ENCODE data around the gene ADGRA3.
"Not testable (repeated sequence)": the region's sequence is repeated elsewhere in the genome, so short reads cannot be mapped to it uniquely, and the experiment has no call there.

The ADGRA3 gene

DNA sequence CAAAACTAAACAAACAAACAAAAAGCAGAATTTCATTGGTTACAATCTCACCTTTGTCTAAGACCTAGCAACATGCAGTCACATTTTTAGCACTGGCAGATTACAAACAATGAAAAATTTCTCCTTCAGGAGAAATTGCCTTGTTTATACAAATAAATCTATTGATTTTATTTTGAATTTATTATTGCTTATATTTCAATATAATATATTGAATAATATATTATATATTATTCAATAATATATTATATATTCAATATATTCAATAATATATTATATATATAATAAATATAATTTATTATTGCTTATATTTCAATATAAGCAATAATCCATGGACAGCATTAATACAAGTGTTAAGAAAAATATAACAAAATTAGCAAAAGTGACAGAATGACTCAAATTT, 131.7 kb downstream of the ADGRA3 start:
- DNase-seq: no peak
- no peak overlapping the region for H3K4me3 ChIP-seq (ENCODE audit: low read depth, low read length)
- H3K36me3 ChIP-seq: peaks cover 32% of the 10 kb centered on the region
- H3K27ac ChIP-seq: no peak overlapping the region
- no peaks in the 10 kb centered on the region for H3K9me3 ChIP-seq (ENCODE audit: severe bottlenecking)
- TF ChIP-seq, protein P1, sequence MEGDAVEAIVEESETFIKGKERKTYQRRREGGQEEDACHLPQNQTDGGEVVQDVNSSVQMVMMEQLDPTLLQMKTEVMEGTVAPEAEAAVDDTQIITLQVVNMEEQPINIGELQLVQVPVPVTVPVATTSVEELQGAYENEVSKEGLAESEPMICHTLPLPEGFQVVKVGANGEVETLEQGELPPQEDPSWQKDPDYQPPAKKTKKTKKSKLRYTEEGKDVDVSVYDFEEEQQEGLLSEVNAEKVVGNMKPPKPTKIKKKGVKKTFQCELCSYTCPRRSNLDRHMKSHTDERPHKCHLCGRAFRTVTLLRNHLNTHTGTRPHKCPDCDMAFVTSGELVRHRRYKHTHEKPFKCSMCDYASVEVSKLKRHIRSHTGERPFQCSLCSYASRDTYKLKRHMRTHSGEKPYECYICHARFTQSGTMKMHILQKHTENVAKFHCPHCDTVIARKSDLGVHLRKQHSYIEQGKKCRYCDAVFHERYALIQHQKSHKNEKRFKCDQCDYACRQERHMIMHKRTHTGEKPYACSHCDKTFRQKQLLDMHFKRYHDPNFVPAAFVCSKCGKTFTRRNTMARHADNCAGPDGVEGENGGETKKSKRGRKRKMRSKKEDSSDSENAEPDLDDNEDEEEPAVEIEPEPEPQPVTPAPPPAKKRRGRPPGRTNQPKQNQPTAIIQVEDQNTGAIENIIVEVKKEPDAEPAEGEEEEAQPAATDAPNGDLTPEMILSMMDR (IDR thresholded peaks at IDR 0.05; ENCODE audit: low read depth, low read length): no peak
- H3K27me3 ChIP-seq (ENCODE audit: insufficient read depth, low read depth, severe bottlenecking): no peaks in the 10 kb centered on the region

DNA sequence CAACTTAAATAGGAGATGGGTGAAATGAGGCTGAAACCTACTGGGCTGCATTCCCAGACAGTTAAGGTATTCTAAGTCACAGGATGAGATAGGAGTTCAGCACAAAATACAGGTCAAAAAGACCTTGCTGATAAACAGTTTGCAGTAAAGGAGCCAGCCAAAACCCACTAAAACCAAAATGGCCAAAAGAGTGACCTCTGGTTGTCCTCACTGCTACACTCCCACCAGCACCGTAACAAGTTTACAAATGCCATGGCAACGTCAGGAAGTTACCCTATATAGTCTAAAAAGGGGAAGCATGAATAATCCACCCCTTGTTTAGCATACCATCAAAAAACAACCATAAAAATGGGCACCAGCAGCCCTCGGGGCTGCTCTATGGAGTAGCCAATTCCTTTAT, 133.7 kb downstream of the ADGRA3 start:
- H3K9me3 ChIP-seq (ENCODE audit: severe bottlenecking); H3K27ac ChIP-seq; DNase-seq; H3K4me3 ChIP-seq (ENCODE audit: low read depth, low read length); H3K27me3 ChIP-seq (ENCODE audit: insufficient read depth, low read depth, severe bottlenecking): not testable (repeated sequence)
- peaks cover 17% of the 10 kb centered on the region for H3K36me3 ChIP-seq

DNA sequence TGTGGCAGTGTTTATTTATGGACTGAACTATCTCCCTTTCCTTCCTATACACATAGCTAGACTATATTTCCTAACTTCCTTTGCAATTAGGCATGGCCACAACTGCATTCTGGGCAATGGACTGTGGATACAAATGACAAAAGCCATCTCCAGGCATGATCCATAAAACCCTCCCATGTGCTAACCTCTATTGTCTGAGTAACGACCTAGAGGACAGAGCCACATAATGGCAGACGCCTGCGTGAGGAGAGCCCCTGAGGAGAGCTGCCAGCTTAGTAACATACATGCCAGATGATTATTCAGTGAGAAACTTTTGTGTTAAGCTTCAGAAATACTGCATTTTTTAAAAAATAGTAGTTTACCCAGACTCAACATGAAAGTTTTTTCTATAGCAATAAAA, 142.9 kb downstream of the ADGRA3 start:
- TF ChIP-seq, protein P1 (IDR thresholded peaks at IDR 0.05; ENCODE audit: low read depth, low read length): no peak
- Histone ChIP-seq H3K9me3 (ENCODE audit: severe bottlenecking) (peaks cover 4% of the 10 kb centered on the region), H3K36me3 (no peaks in the 10 kb centered on the region), H3K27me3 (ENCODE audit: insufficient read depth, low read depth, severe bottlenecking) (no peaks in the 10 kb centered on the region), H3K27ac (no peak overlapping the region), H3K4me3 (ENCODE audit: low read depth, low read length) (no peak overlapping the region)
- DNase-seq: no peak

DNA sequence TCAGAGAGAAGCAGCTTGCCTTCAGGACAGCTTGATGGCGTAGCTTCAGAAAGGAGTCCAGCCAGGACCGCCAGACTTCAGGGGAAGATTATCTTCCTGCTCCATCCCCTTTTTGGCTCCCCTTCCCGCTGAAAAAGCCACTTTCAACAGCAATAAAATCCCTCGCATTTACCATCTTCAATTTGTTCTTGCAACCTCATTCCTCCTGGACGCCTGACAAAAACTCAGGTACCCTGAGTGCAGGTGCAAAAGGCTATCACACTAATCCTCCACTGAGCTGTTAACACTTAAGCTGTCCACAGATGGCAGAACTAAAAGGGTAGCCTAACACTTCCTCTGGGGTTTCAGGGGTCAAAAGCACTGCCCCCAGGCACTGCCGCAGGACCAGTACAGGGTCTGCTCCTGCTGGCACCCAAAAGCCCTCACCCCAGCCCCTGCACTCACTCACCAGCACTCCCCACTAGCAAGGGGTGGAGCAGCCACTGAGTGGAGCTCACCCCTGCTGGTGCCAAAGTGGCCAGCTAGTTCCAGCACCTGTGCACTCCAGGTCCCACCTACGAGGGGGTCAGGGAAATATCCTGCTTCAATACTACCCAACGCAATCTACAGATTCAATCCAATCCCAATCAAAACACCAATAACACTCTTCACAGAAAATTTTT, 145.8 kb downstream of the ADGRA3 start:
- H3K27ac ChIP-seq: no peak overlapping the region
- DNase-seq: peak; percentile 14
- no peaks in the 10 kb centered on the region for H3K27me3 ChIP-seq (ENCODE audit: insufficient read depth, low read depth, severe bottlenecking)
- H3K4me3 ChIP-seq (ENCODE audit: low read depth, low read length): no peak overlapping the region
- H3K36me3 ChIP-seq: no peaks in the 10 kb centered on the region
- TF ChIP-seq, protein P1 (IDR thresholded peaks at IDR 0.05; ENCODE audit: low read depth, low read length): no peak
- H3K9me3 ChIP-seq (ENCODE audit: severe bottlenecking): no peaks in the 10 kb centered on the region

DNA sequence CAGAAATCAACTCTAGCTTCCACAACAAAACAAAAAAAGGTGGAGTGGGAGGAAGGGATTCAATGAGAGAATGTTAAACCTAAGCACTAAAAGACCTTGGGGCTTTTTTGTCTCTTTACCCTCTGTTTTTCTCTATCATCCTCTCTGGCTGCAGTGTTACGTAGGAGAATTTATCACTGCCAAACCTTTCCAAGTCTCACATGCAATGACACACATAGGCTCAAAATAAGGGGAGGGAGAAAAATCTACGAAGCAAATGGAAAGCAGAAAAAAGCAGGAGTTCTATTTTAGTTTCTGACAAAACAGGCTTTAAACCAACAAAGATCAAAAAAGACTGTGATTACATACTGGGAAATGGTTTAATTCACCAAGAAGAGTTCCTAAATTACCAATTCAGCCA, 152.1 kb downstream of the ADGRA3 start:
- no peak for DNase-seq
- TF ChIP-seq, protein P1 (IDR thresholded peaks at IDR 0.05; ENCODE audit: low read depth, low read length): no peak
- H3K36me3 ChIP-seq: no peaks in the 10 kb centered on the region
- no peaks in the 10 kb centered on the region for H3K27me3 ChIP-seq (ENCODE audit: insufficient read depth, low read depth, severe bottlenecking)
- H3K9me3 ChIP-seq (ENCODE audit: severe bottlenecking): no peaks in the 10 kb centered on the region
- no peak overlapping the region for H3K4me3 ChIP-seq (ENCODE audit: low read depth, low read length)
- no peak overlapping the region for H3K27ac ChIP-seq

DNA sequence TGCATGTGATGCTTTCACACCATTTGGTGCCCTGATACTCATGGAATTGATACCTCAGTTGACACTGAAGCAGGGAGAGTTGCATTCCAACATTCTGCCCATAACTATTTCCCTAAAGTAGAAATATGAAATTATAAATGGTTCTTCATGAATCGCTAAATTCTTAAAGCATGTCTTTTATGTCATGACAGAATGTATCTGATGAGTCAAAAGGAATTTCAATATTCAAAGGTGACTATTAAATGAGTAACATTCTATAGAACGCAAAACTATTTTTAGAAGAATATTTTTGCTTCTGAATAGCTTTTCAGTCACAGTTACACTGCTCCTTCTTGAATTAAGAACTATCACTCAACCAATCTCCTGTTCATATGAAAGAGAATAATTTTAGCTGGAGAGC, 152.8 kb downstream of the ADGRA3 start:
- Histone ChIP-seq H3K4me3 (ENCODE audit: low read depth, low read length) (no peak overlapping the region), H3K36me3 (no peaks in the 10 kb centered on the region), H3K27ac (no peak overlapping the region), H3K9me3 (ENCODE audit: severe bottlenecking) (no peaks in the 10 kb centered on the region), H3K27me3 (ENCODE audit: insufficient read depth, low read depth, severe bottlenecking) (no peaks in the 10 kb centered on the region)
- no peak for DNase-seq
- TF ChIP-seq, protein P1 (IDR thresholded peaks at IDR 0.05; ENCODE audit: low read depth, low read length): no peak
